ENCODE measurements around the gene NR2E1. TPM values are rescaled to one million over a fixed set of nuclear protein-coding genes. Genes with fewer than 3 reads are reported as not detected.

Gene NR2E1
- total RNA-seq, 2 experiments from 2014 or later: not detected

GRCh38 chr6:108127056-108127455, 38.8 kb upstream of the NR2E1 start:
- ChIA-PET POLR2A (interaction anchor here (0.6 kb wide), 1 partner anchor 1857 kb away, joined by 4 read pairs; no protein-coding TSS in a partner anchor), CTCF (no interaction called here)
- ATAC-seq (no peak), DNase-seq (no peak)
- H3K4me1 Mint-ChIP-seq (ENCODE audit: low read depth): peaks cover 7% of the 10 kb centered on the region
- H3K27me3 Mint-ChIP-seq (ENCODE audit: low read depth): peaks cover 74% of the 10 kb centered on the region
- H3K27ac Mint-ChIP-seq: no peak overlapping the region
- H3K9me3 Mint-ChIP-seq (ENCODE audit: insufficient read depth): no peaks in the 10 kb centered on the region
- no peak overlapping the region for H3K4me3 Mint-ChIP-seq
- no peaks in the 10 kb centered on the region for H3K36me3 Mint-ChIP-seq (ENCODE audit: low read depth)

- Mint-ChIP-seq H3K9me3 (ENCODE audit: insufficient read depth) (no peaks in the 10 kb centered on the region), H3K27me3 (ENCODE audit: low read depth) (peaks cover 73% of the 10 kb centered on the region), H3K36me3 (ENCODE audit: low read depth) (no peaks in the 10 kb centered on the region), H3K4me3 (no peak overlapping the region), H3K27ac (no peak overlapping the region), H3K4me1 (ENCODE audit: low read depth) (peaks cover 7% of the 10 kb centered on the region)
- POLR2A ChIA-PET: no interaction called here
- ATAC-seq (no peak), DNase-seq (no peak)
- CTCF ChIA-PET: no interaction called here
Observed at GRCh38 chr6:108127826-108128225, 38.0 kb upstream of the NR2E1 start.

GRCh38 chr6:108130262-108130661, 35.6 kb upstream of the NR2E1 start:
- Mint-ChIP-seq H3K27ac (no peak overlapping the region), H3K36me3 (ENCODE audit: low read depth) (peaks cover 2% of the 10 kb centered on the region), H3K4me3 (no peak overlapping the region), H3K9me3 (ENCODE audit: insufficient read depth) (no peaks in the 10 kb centered on the region), H3K27me3 (ENCODE audit: low read depth) (peaks cover 70% of the 10 kb centered on the region), H3K4me1 (ENCODE audit: low read depth) (peaks cover 19% of the 10 kb centered on the region)
- no peak for DNase-seq
- ChIA-PET CTCF (no interaction called here), POLR2A (no interaction called here)
- ATAC-seq: no peak

- H3K27me3 Mint-ChIP-seq (ENCODE audit: low read depth): peaks cover 69% of the 10 kb centered on the region
- DNase-seq (no peak), ATAC-seq (no peak)
- H3K36me3 Mint-ChIP-seq (ENCODE audit: low read depth): peaks cover 2% of the 10 kb centered on the region
- no peak overlapping the region for H3K27ac Mint-ChIP-seq
- no peak overlapping the region for H3K4me3 Mint-ChIP-seq
- H3K4me1 Mint-ChIP-seq (ENCODE audit: low read depth): peaks cover 13% of the 10 kb centered on the region
- ChIA-PET POLR2A (no interaction called here), CTCF (interaction anchor here (0.7 to 1.5 kb wide), 2 partner anchors 18 to 366 kb away, joined by 3 to 4 read pairs; no protein-coding TSS in a partner anchor)
- no peaks in the 10 kb centered on the region for H3K9me3 Mint-ChIP-seq (ENCODE audit: insufficient read depth)
Observed at GRCh38 chr6:108132863-108133262, 33.0 kb upstream of the NR2E1 start.

GRCh38 chr6:108133594-108134179, 32.1 kb upstream of the NR2E1 start:
- ChIA-PET CTCF (interaction anchor here (1.4 to 1.8 kb wide), 2 partner anchors 9 to 358 kb away, joined by 3 to 6 read pairs; no protein-coding TSS in a partner anchor), POLR2A (no interaction called here)
- Mint-ChIP-seq H3K27ac (no peak overlapping the region), H3K27me3 (ENCODE audit: low read depth) (peaks cover 69% of the 10 kb centered on the region), H3K36me3 (ENCODE audit: low read depth) (peaks cover 2% of the 10 kb centered on the region), H3K9me3 (ENCODE audit: insufficient read depth) (no peaks in the 10 kb centered on the region), H3K4me3 (peak overlapping the region; percentile 70), H3K4me1 (ENCODE audit: low read depth) (peaks cover 13% of the 10 kb centered on the region)
- peak; percentile 82 for ATAC-seq
- no peak for DNase-seq

- Mint-ChIP-seq H3K4me3 (no peak overlapping the region), H3K27me3 (ENCODE audit: low read depth) (peaks cover 66% of the 10 kb centered on the region), H3K9me3 (ENCODE audit: insufficient read depth) (no peaks in the 10 kb centered on the region), H3K4me1 (ENCODE audit: low read depth) (peaks cover 13% of the 10 kb centered on the region), H3K27ac (no peak overlapping the region), H3K36me3 (ENCODE audit: low read depth) (peaks cover 2% of the 10 kb centered on the region)
- ATAC-seq: no peak
- no peak for DNase-seq
- CTCF ChIA-PET: interaction anchor here (1.4 to 1.8 kb wide), 2 partner anchors 9 to 357 kb away, joined by 3 to 6 read pairs; no protein-coding TSS in a partner anchor
- POLR2A ChIA-PET: no interaction called here
Observed at GRCh38 chr6:108134213-108134970, 31.4 kb upstream of the NR2E1 start.

- Mint-ChIP-seq H3K27ac (no peak overlapping the region), H3K4me1 (ENCODE audit: low read depth) (no peaks in the 10 kb centered on the region), H3K4me3 (no peak overlapping the region), H3K27me3 (ENCODE audit: low read depth) (peaks cover 40% of the 10 kb centered on the region), H3K9me3 (ENCODE audit: insufficient read depth) (no peaks in the 10 kb centered on the region), H3K36me3 (ENCODE audit: low read depth) (no peaks in the 10 kb centered on the region)
- ATAC-seq (no peak), DNase-seq (no peak)
- CTCF ChIA-PET: no interaction called here
- POLR2A ChIA-PET: no interaction called here
Observed at GRCh38 chr6:108142240-108142639, 23.6 kb upstream of the NR2E1 start.

- Mint-ChIP-seq H3K9me3 (ENCODE audit: insufficient read depth) (no peaks in the 10 kb centered on the region), H3K4me1 (ENCODE audit: low read depth) (no peaks in the 10 kb centered on the region), H3K27ac (no peak overlapping the region), H3K36me3 (ENCODE audit: low read depth) (no peaks in the 10 kb centered on the region), H3K27me3 (ENCODE audit: low read depth) (peaks cover 42% of the 10 kb centered on the region), H3K4me3 (no peak overlapping the region)
- ATAC-seq (no peak), DNase-seq (no peak)
- POLR2A ChIA-PET: no interaction called here
- CTCF ChIA-PET: no interaction called here
Observed at GRCh38 chr6:108145639-108146038, 20.2 kb upstream of the NR2E1 start.

GRCh38 chr6:108152446-108152845, 13.4 kb upstream of the NR2E1 start:
- ChIA-PET POLR2A (no interaction called here), CTCF (no interaction called here)
- DNase-seq (no peak), ATAC-seq (no peak)
- Mint-ChIP-seq H3K9me3 (ENCODE audit: insufficient read depth) (no peaks in the 10 kb centered on the region), H3K27ac (no peak overlapping the region), H3K4me3 (no peak overlapping the region), H3K4me1 (ENCODE audit: low read depth) (peaks cover 4% of the 10 kb centered on the region), H3K27me3 (ENCODE audit: low read depth) (peaks cover 59% of the 10 kb centered on the region), H3K36me3 (ENCODE audit: low read depth) (no peaks in the 10 kb centered on the region)

GRCh38 chr6:108156180-108156937, 9.5 kb upstream of the NR2E1 start:
- no peaks in the 10 kb centered on the region for H3K9me3 Mint-ChIP-seq (ENCODE audit: insufficient read depth)
- no peak overlapping the region for H3K27ac Mint-ChIP-seq
- DNase-seq (no peak), ATAC-seq (no peak)
- POLR2A ChIA-PET: interaction anchor here (0.6 kb wide), 2 partner anchors 8 to 16 kb away, joined by 3 read pairs; no protein-coding TSS in a partner anchor
- CTCF ChIA-PET: interaction anchor here (0.9 to 1.8 kb wide), 2 partner anchors 12 to 335 kb away, joined by 3 to 5 read pairs; no protein-coding TSS in a partner anchor
- peaks cover 71% of the 10 kb centered on the region for H3K27me3 Mint-ChIP-seq (ENCODE audit: low read depth)
- no peak overlapping the region for H3K4me3 Mint-ChIP-seq
- H3K4me1 Mint-ChIP-seq (ENCODE audit: low read depth): peaks cover 9% of the 10 kb centered on the region
- peaks cover 3% of the 10 kb centered on the region for H3K36me3 Mint-ChIP-seq (ENCODE audit: low read depth)

- ChIA-PET POLR2A (no interaction called here), CTCF (no interaction called here)
- Mint-ChIP-seq H3K4me3 (no peak overlapping the region), H3K36me3 (ENCODE audit: low read depth) (peaks cover 3% of the 10 kb centered on the region), H3K4me1 (ENCODE audit: low read depth) (peaks cover 9% of the 10 kb centered on the region), H3K27me3 (ENCODE audit: low read depth) (peaks cover 76% of the 10 kb centered on the region), H3K9me3 (ENCODE audit: insufficient read depth) (no peaks in the 10 kb centered on the region), H3K27ac (peak overlapping the region; percentile 8)
- ATAC-seq (no peak), DNase-seq (no peak)
Observed at GRCh38 chr6:108156938-108157233, 8.9 kb upstream of the NR2E1 start.

Measured in activated CD8-positive, alpha-beta T cell treated with anti-CD3 and anti-CD28 coated beads, Interleukin-2, amount 10 ng/mL, durations not matched to agents 7 days and 5 days (primary cell).